ENCODE data around the gene SPEF2.

- TF ChIP-seq TCF7L2 (IDR thresholded peaks at IDR 0.05; ENCODE audit: low read depth, low read length) (no peak), MXD1 (CRISPR knock-in tag; IDR thresholded peaks at IDR 0.05; ENCODE audit: borderline replicate concordance, poor library complexity, severe bottlenecking) (no peak), FOSL1 (tag; conservative IDR thresholded peaks at IDR 0.05) (no peak), CTCF (IDR thresholded peaks at IDR 0.05 in 2 of 3, conservative IDR thresholded peaks at IDR 0.05 in 1 of 3; ENCODE audit: insufficient read depth in 2 of 3, low read depth in 1 of 3, low read length in 3 of 3) (no peak), SMC3 (conservative IDR thresholded peaks at IDR 0.05; ENCODE audit: insufficient read depth, low read depth, low read length) (no peak), GABPA (tag; conservative IDR thresholded peaks at IDR 0.05; ENCODE audit: low read depth) (no peak), ESRRA (IDR thresholded peaks at IDR 0.05; ENCODE audit: borderline replicate concordance, low read depth) (no peak)
Measured at GRCh38 chr5:35794684-35795375, 177.2 kb downstream of the SPEF2 start.
